SK-N-SH (cell line): ENCODE data around the gene GATC. TPM values are rescaled to one million over a fixed set of nuclear protein-coding genes. Genes with fewer than 3 reads are reported as not detected.
"Not testable (repeated sequence)": the region's sequence is repeated elsewhere in the genome, so short reads cannot be mapped to it uniquely, and the experiment has no call there.

ENCODE experiments used
- CTCF ChIA-PET: fragments of 300-600, 350-600 bp; formaldehyde crosslinking; extraction: SDS; loops from one replicate; lab custom pipeline; 2021; lab: Yijun Ruan, JAX
- POLR2A ChIA-PET: fragments of 350-600 bp; sonication (Branson Sonifier 250); formaldehyde crosslinking; extraction: SDS; loops from one replicate; lab custom pipeline; 2020; ENCODE audit warnings: antibody characterized with exemption, inconsistent platforms; lab: Yijun Ruan, JAX
- DNase-seq: peaks from one replicate; pipeline ENCODE4 v3.0.0; 2012
- H2AFZ ChIP-seq: fragments of 200-600 bp; sonication (generic); 2 replicates; pipeline ENCODE4 v1.8.1; 2016; ENCODE audit warnings: antibody characterized with exemption, mild to moderate bottlenecking, low read depth
- H3F3A ChIP-seq: fragments of 200-600 bp; sonication (generic); replicated peaks from 2 replicates; pipeline ENCODE3; 2016; ENCODE audit warnings: antibody characterized with exemption, mild to moderate bottlenecking; ENCODE audit not compliant: insufficient read depth
- H3K27ac ChIP-seq, 2 experiments: fragments of 200-500 bp in 1 of 2; fragments of 200-600 bp in 1 of 2; sonication (Bioruptor generic) in 1 of 2; sonication (generic), shearing (Covaris generic) in 1 of 2; 2 replicates each; pipeline versions ENCODE4 v1.5.1 to v1.6.1; 2014 to 2016; ENCODE audit warnings: low read depth in 2 of 2, inconsistent platforms in 1 of 2, low read length in 1 of 2, mild to moderate bottlenecking in 1 of 2, mixed read lengths in 1 of 2
- H3K27me3 ChIP-seq: fragments of 200-600 bp; sonication (generic), shearing (Covaris generic); 2 replicates; pipeline ENCODE4 v1.6.1; 2016; ENCODE audit warnings: mixed run types; ENCODE audit not compliant: insufficient read depth
- H3K36me3 ChIP-seq, 2 experiments: fragments of 200-500 bp in 1 of 2; fragments of 200-600 bp in 1 of 2; sonication (Bioruptor generic) in 1 of 2; sonication (generic) in 1 of 2; replicated peaks in 1 of 2; 2 replicates each; pipeline versions ENCODE3 to v1.5.1; 2014 to 2016; ENCODE audit warnings: low read length in 1 of 2, mild to moderate bottlenecking in 1 of 2; ENCODE audit not compliant: insufficient read depth in 2 of 2, control insufficient read depth in 1 of 2
- H3K4me1 ChIP-seq, 2 experiments: fragments of 200-500 bp in 1 of 2; fragments of 200-600 bp in 1 of 2; sonication (Bioruptor generic) in 1 of 2; sonication (generic), shearing (Covaris generic) in 1 of 2; 2 replicates each; pipeline versions ENCODE4 v1.5.1 to v1.6.1; 2014 to 2016; ENCODE audit warnings: low read depth in 1 of 2, low read length in 1 of 2, mixed run types in 1 of 2; ENCODE audit not compliant: insufficient read depth in 2 of 2, control insufficient read depth in 1 of 2
- H3K4me2 ChIP-seq: fragments of 200-600 bp; sonication (generic), shearing (Covaris generic); 2 replicates; pipeline ENCODE4 v1.6.1; 2017; ENCODE audit warnings: mixed run types
- H3K4me3 ChIP-seq, 2 experiments: fragments of 200-500 bp in 1 of 2; fragments of 200-600 bp in 1 of 2; sonication (Bioruptor generic) in 1 of 2; sonication (generic), shearing (Covaris generic) in 1 of 2; 2 replicates each; pipeline versions ENCODE4 v1.5.1 to v1.8.1; 2014 to 2016; ENCODE audit warnings: low read depth in 2 of 2, inconsistent platforms in 1 of 2, low read length in 1 of 2, mild to moderate bottlenecking in 1 of 2, mixed read lengths in 1 of 2, moderate library complexity in 1 of 2
- H3K79me2 ChIP-seq: fragments of 200-600 bp; sonication (generic); 2 replicates; pipeline ENCODE4 v1.8.1; 2017; ENCODE audit warnings: mild to moderate bottlenecking; ENCODE audit not compliant: insufficient read depth
- H3K9ac ChIP-seq: fragments of 200-600 bp; sonication (generic); 2 replicates; pipeline ENCODE4 v1.6.1; 2017; ENCODE audit warnings: mixed run types
- H3K9me2 ChIP-seq: fragments of 200-600 bp; sonication (generic); 2 replicates; pipeline ENCODE4 v1.6.1; 2017; ENCODE audit warnings: mixed run types
- H3K9me3 ChIP-seq: fragments of 200-600 bp; sonication (generic); 2 replicates; pipeline ENCODE4 v1.6.1; 2017; ENCODE audit warnings: mixed run types, mild to moderate bottlenecking, moderate library complexity
- H4K20me1 ChIP-seq: fragments of 200-600 bp; sonication (generic); 2 replicates; pipeline ENCODE4 v1.6.1; 2017; ENCODE audit warnings: mild to moderate bottlenecking, mixed run types; ENCODE audit not compliant: insufficient read depth
- EP300 ChIP-seq, 2 experiments: IDR thresholded peaks; 2 replicates each; pipeline versions ENCODE4 v1.4.0 to v1.6.1; 2012; ENCODE audit warnings: borderline replicate concordance in 1 of 2, low read depth in 1 of 2, low read length in 1 of 2
- FOSL2 ChIP-seq: IDR thresholded peaks from 2 replicates; pipeline ENCODE4 v1.4.0; 2012; ENCODE audit warnings: low read depth, mild to moderate bottlenecking, moderate library complexity, borderline replicate concordance
- GATA2 ChIP-seq: sonication (generic); formaldehyde crosslinking; IDR thresholded peaks from 2 replicates; pipeline ENCODE4 v1.5.0; 2020; ENCODE audit warnings: mild to moderate bottlenecking, missing genetic modification reagents
- RXRA ChIP-seq: IDR thresholded peaks from 2 replicates; pipeline ENCODE4 v1.4.0; 2012; ENCODE audit warnings: low read depth, mild to moderate bottlenecking, borderline replicate concordance
- TEAD4 ChIP-seq: IDR thresholded peaks from 2 replicates; pipeline ENCODE4 v1.4.0; 2012; ENCODE audit warnings: mild to moderate bottlenecking, borderline replicate concordance; ENCODE audit not compliant: insufficient read depth
- YY1 ChIP-seq: IDR thresholded peaks from 2 replicates; pipeline ENCODE4 v1.4.0; 2012; ENCODE audit warnings: low read depth, mild to moderate bottlenecking
- WGBS: methylation state at CpG from one replicate; pipeline ENCODE4 v1.1.6; 2017; ENCODE audit warnings: low lambda C conversion rate; 5-methylcytosine and 5-hydroxymethylcytosine counted together
- polyA plus RNA-seq, 3 experiments: library from polyadenylated mRNA; depleted of rRNA; stranded (reverse); fragments of >200 nt; gene quantifications; 2 replicates each; pipeline ENCODE4 v1.2.3, GENCODE V29; 2012
- TF ChIP-seq, protein P1 (sequence below): IDR thresholded peaks from 2 replicates; pipeline ENCODE4 v1.4.0; 2012; ENCODE audit warnings: low read depth, borderline replicate concordance
- TF ChIP-seq, protein P2 (sequence below): IDR thresholded peaks from 2 replicates; pipeline ENCODE4 v1.4.0; 2012; ENCODE audit warnings: low read depth, borderline replicate concordance
- TF ChIP-seq, protein P3 (sequence below): fragments of 200-600 bp; sonication (generic); IDR thresholded peaks from 2 replicates; pipeline ENCODE4 v1.6.1; 2017; ENCODE audit warnings: antibody characterized with exemption, mild to moderate bottlenecking, moderate library complexity

Gene GATC
- polyA plus RNA-seq, 1 of the 3 experiments (the other 2 are of a cell fraction): 10.6 TPM

DNA sequence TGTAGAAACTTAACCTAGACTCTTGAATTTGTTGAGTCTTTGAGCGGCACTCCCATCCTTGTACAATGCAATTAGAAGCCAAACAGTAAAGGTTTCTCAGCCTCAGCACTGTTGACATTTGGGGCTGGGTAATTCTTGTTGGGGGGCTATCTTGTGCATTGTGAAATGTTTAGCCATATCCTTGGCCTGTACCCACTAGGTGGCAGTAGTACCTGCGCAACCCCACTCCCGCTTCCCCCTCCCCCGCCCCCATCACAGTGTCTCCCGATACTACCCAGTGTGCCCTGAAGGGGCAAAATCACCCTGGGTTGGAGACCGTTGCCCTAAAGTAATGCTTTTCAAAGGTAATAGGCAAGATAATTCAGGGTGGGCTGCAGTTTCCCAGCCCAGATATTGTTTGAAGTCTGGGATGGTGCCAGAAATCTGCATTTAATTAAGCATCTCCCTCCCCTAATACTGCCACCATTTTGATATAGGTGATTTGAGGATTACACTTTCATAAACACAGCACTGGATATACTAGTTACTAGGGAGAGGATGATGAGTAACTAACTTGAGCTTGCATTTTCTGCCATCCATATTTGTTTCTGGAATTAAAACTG is 6.5 kb upstream of the GATC start (continued):
- TF ChIP-seq GATA2 (CRISPR knock-in tag): no peak

DNA sequence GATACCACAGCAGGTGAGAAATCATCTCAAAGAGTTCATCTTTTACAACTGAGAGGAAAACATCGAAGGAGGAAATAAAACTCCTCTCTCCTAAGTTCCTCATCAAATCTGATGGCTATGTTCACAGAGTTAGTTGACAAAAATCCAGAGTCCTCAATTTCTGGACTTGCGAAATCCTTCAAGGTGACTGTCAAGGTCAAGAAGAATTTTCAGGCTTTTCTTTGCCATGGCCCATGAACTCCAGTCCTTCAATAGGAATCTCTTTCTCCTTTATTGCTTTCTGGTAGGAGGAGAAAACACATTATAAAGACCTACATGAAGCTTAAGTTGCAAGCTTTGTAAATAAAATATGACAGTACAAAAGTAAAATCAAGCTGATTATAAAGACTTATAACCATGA is 1.6 kb upstream of the GATC start:
- Histone ChIP-seq H2AFZ (no peak overlapping the region), H3K9ac (no peak overlapping the region), H3K4me2 (peak overlapping the region; percentile 80), H3K27me3 (no peaks in the 10 kb centered on the region), H3K9me3 (no peaks in the 10 kb centered on the region), H3K27ac (no peak overlapping the region), H3F3A (peaks cover 37% of the 10 kb centered on the region), H3K36me3 (peaks cover 17 to 54% of the 10 kb centered on the region in 2 experiments), H3K4me3 (no peak overlapping the region; a peak in 2 of 4 replicates), H3K79me2 (peaks cover 97% of the 10 kb centered on the region), H3K9me2 (no peaks in the 10 kb centered on the region), H3K4me1 (peaks cover 0 to 9% of the 10 kb centered on the region in 2 experiments; a peak in 3 of 4 replicates), H4K20me1 (0 out of 2 replicates have a peak, but pooled peaks cover 5% of the 10 kb centered on the region)
- POLR2A ChIA-PET: interaction anchor here (0.7 kb wide), 1 partner anchor 14 kb away, joined by 3 read pairs; no protein-coding TSS in a partner anchor
- WGBS: 82% methylated on average over 2 of the region's 2 CpGs
- DNase-seq: no peak
- CTCF ChIA-PET: interaction anchor here (1.2 to 1.9 kb wide), 3 partner anchors 8 to 143 kb away, joined by 3 to 6 read pairs (median 4); partner anchors contain the start of gene SIRT4
- TF ChIP-seq RXRA (no peak), YY1 (no peak), FOSL2 (no peak), GATA2 (CRISPR knock-in tag) (no peak), TEAD4 (no peak), EP300 (IDR thresholded peaks at IDR 0.05; ENCODE audit: borderline replicate concordance in 1 of 2, low read depth in 1 of 2, low read length in 1 of 2) (no peak)
- TF ChIP-seq, protein P1, sequence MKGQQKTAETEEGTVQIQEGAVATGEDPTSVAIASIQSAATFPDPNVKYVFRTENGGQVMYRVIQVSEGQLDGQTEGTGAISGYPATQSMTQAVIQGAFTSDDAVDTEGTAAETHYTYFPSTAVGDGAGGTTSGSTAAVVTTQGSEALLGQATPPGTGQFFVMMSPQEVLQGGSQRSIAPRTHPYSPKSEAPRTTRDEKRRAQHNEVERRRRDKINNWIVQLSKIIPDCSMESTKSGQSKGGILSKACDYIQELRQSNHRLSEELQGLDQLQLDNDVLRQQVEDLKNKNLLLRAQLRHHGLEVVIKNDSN: no peak
- TF ChIP-seq, protein P2, sequence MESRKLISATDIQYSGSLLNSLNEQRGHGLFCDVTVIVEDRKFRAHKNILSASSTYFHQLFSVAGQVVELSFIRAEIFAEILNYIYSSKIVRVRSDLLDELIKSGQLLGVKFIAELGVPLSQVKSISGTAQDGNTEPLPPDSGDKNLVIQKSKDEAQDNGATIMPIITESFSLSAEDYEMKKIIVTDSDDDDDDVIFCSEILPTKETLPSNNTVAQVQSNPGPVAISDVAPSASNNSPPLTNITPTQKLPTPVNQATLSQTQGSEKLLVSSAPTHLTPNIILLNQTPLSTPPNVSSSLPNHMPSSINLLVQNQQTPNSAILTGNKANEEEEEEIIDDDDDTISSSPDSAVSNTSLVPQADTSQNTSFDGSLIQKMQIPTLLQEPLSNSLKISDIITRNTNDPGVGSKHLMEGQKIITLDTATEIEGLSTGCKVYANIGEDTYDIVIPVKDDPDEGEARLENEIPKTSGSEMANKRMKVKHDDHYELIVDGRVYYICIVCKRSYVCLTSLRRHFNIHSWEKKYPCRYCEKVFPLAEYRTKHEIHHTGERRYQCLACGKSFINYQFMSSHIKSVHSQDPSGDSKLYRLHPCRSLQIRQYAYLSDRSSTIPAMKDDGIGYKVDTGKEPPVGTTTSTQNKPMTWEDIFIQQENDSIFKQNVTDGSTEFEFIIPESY: no peak
- TF ChIP-seq, protein P3, sequence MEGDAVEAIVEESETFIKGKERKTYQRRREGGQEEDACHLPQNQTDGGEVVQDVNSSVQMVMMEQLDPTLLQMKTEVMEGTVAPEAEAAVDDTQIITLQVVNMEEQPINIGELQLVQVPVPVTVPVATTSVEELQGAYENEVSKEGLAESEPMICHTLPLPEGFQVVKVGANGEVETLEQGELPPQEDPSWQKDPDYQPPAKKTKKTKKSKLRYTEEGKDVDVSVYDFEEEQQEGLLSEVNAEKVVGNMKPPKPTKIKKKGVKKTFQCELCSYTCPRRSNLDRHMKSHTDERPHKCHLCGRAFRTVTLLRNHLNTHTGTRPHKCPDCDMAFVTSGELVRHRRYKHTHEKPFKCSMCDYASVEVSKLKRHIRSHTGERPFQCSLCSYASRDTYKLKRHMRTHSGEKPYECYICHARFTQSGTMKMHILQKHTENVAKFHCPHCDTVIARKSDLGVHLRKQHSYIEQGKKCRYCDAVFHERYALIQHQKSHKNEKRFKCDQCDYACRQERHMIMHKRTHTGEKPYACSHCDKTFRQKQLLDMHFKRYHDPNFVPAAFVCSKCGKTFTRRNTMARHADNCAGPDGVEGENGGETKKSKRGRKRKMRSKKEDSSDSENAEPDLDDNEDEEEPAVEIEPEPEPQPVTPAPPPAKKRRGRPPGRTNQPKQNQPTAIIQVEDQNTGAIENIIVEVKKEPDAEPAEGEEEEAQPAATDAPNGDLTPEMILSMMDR: no peak

DNA sequence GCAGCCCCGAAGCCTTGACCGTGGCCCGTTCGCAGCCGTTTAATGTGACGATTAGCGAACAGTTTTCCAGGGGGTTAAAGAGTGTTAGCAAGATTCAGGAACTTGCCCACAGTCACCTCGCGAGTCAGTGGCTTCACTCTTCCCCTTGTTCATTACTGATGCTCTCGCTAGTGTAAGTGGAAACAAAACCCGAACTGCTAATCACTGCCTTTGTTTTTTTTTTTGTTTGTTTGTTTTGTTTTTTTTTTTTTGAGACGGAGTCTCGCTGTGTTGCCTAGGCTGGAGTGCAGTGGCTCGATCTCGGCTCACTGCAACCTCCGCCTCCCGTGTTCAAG is 567 bp downstream of the GATC start:
- Histone ChIP-seq H3F3A (peaks cover 36% of the 10 kb centered on the region), H3K36me3 (peaks cover 20 to 55% of the 10 kb centered on the region in 2 experiments), H2AFZ (peak overlapping the region; percentile 94), H3K4me2 (peak overlapping the region; percentile 80), H3K4me3 (peak overlapping the region; percentile 65 to 98), H3K79me2 (peaks cover 90% of the 10 kb centered on the region), H3K9ac (peak overlapping the region; percentile 89), H3K27ac (peak overlapping the region in 1 of 2 experiments; percentile 68; a peak in 1 of 4 replicates)
- H3K27me3 ChIP-seq, H3K9me3 ChIP-seq, H3K4me1 ChIP-seq, DNase-seq, H3K9me2 ChIP-seq, H4K20me1 ChIP-seq: not testable (repeated sequence)
- ChIA-PET POLR2A (interaction anchor here (0.6 kb wide), 1 partner anchor 260 kb away, joined by 3 read pairs; no protein-coding TSS in a partner anchor), CTCF (interaction anchor here (1.1 kb wide), 1 partner anchor 20 kb away, joined by 3 read pairs; no protein-coding TSS in a partner anchor)
- 7% methylated on average over 17 of the region's 17 CpGs for WGBS
